Measurements from ENCODE around the gene CYYR1. TPM values are rescaled to one million over a fixed set of nuclear protein-coding genes. Genes with fewer than 3 reads are reported as not detected.

CYYR1 gene
- total RNA-seq, 1 experiment from 2014 or later, result not detected

- no peaks in the 10 kb centered on the region for H3K9me3 ChIP-seq
- POLR2A ChIA-PET, result no interaction called here
- H3K9me3 Mint-ChIP-seq (ENCODE audit: unreplicated experiment), result peaks cover 10% of the 10 kb centered on the region
Measured at GRCh38 chr21:26522704-26523103, 50.4 kb downstream of the CYYR1 start.

GRCh38 chr21:26519142-26519541 lies 53.9 kb downstream of the CYYR1 start:
- ChIA-PET CTCF (no interaction called here), POLR2A (no interaction called here)
- intact Hi-C loops (cut with micrococcal nuclease; ENCODE audit: unreplicated experiment), result no loop called here
- no peak overlapping the region for H3K4me3 ChIP-seq (ENCODE audit: low read depth, low read length)
- TF ChIP-seq CTCF (IDR thresholded peaks at IDR 0.05; ENCODE audit: insufficient read depth in 1 of 2, low read depth in 1 of 2, low read length in 1 of 2, severe bottlenecking in 1 of 2, unreplicated experiment in 1 of 2), result no peak
- BruUV-seq (replicated peaks), result no TSS peak
- H3K36me3 ChIP-seq (ENCODE audit: control insufficient read depth, insufficient read depth, low read length), result no peaks in the 10 kb centered on the region
- Mint-ChIP-seq H3K4me1 (ENCODE audit: low read depth, unreplicated experiment) (no peaks in the 10 kb centered on the region), H3K27ac (ENCODE audit: unreplicated experiment) (no peak overlapping the region), H3K27me3 (ENCODE audit: insufficient read depth, unreplicated experiment) (no peaks in the 10 kb centered on the region), H3K9me3 (ENCODE audit: unreplicated experiment) (peaks cover 10% of the 10 kb centered on the region), H3K4me3 (ENCODE audit: unreplicated experiment) (no peak overlapping the region), H3K36me3 (ENCODE audit: insufficient read depth, unreplicated experiment) (no peaks in the 10 kb centered on the region)
- H3K4me1 ChIP-seq, result no peaks in the 10 kb centered on the region
- DNase-seq, result no peak
- no peaks in the 10 kb centered on the region for H3K9me3 ChIP-seq
- H3K27me3 ChIP-seq (replicated peaks; ENCODE audit: control insufficient read depth, insufficient read depth, low read length), result no peaks in the 10 kb centered on the region

More at GRCh38 chr21:26522704-26523103, 50.4 kb downstream of the CYYR1 start:
- CTCF ChIA-PET, result no interaction called here
- H3K27ac Mint-ChIP-seq (ENCODE audit: unreplicated experiment), result no peak overlapping the region
- intact Hi-C loops (cut with micrococcal nuclease; ENCODE audit: unreplicated experiment), result no loop called here
- Histone ChIP-seq H3K27me3 (replicated peaks; ENCODE audit: control insufficient read depth, insufficient read depth, low read length) (no peaks in the 10 kb centered on the region), H3K4me3 (ENCODE audit: low read depth, low read length) (no peak overlapping the region), H3K36me3 (ENCODE audit: control insufficient read depth, insufficient read depth, low read length) (no peaks in the 10 kb centered on the region), H3K4me1 (no peaks in the 10 kb centered on the region)
- DNase-seq, result no peak
- H3K27me3 Mint-ChIP-seq (ENCODE audit: insufficient read depth, unreplicated experiment), result no peaks in the 10 kb centered on the region
- H3K4me1 Mint-ChIP-seq (ENCODE audit: low read depth, unreplicated experiment), result no peaks in the 10 kb centered on the region
- BruUV-seq (replicated peaks), result no TSS peak
- no peak for TF ChIP-seq CTCF (IDR thresholded peaks at IDR 0.05; ENCODE audit: insufficient read depth in 1 of 2, low read depth in 1 of 2, low read length in 1 of 2, severe bottlenecking in 1 of 2, unreplicated experiment in 1 of 2)
- no peak overlapping the region for H3K4me3 Mint-ChIP-seq (ENCODE audit: unreplicated experiment)
- no peaks in the 10 kb centered on the region for H3K36me3 Mint-ChIP-seq (ENCODE audit: insufficient read depth, unreplicated experiment)

- ChIA-PET POLR2A (no interaction called here), CTCF (no interaction called here)
- no peaks in the 10 kb centered on the region for H3K9me3 ChIP-seq
- intact Hi-C loops (cut with micrococcal nuclease; ENCODE audit: unreplicated experiment), result no loop called here
- no peaks in the 10 kb centered on the region for H3K27me3 Mint-ChIP-seq (ENCODE audit: insufficient read depth, unreplicated experiment)
- H3K36me3 Mint-ChIP-seq (ENCODE audit: insufficient read depth, unreplicated experiment), result no peaks in the 10 kb centered on the region
- peaks cover 10% of the 10 kb centered on the region for H3K9me3 Mint-ChIP-seq (ENCODE audit: unreplicated experiment)
- H3K4me3 ChIP-seq (ENCODE audit: low read depth, low read length), result no peak overlapping the region
- no peak overlapping the region for H3K27ac Mint-ChIP-seq (ENCODE audit: unreplicated experiment)
- BruUV-seq (replicated peaks), result no TSS peak
- no peak for TF ChIP-seq CTCF (IDR thresholded peaks at IDR 0.05; ENCODE audit: insufficient read depth in 1 of 2, low read depth in 1 of 2, low read length in 1 of 2, severe bottlenecking in 1 of 2, unreplicated experiment in 1 of 2)
- no peak overlapping the region for H3K4me3 Mint-ChIP-seq (ENCODE audit: unreplicated experiment)
- DNase-seq, result no peak
- no peaks in the 10 kb centered on the region for H3K36me3 ChIP-seq (ENCODE audit: control insufficient read depth, insufficient read depth, low read length)
- H3K4me1 Mint-ChIP-seq (ENCODE audit: low read depth, unreplicated experiment), result no peaks in the 10 kb centered on the region
- H3K27me3 ChIP-seq (replicated peaks; ENCODE audit: control insufficient read depth, insufficient read depth, low read length), result no peaks in the 10 kb centered on the region
- H3K4me1 ChIP-seq, result no peaks in the 10 kb centered on the region
Measured at GRCh38 chr21:26515257-26515656, 57.8 kb downstream of the CYYR1 start.
